Hepatocyte (in vitro differentiated cells): ENCODE measurements around the gene TEX22. TPM values are rescaled to one million over a fixed set of nuclear protein-coding genes. Genes with fewer than 3 reads are reported as not detected.

Experiments
- DNase-seq: peaks from one replicate; pipeline ENCODE4 v3.0.0-alpha.2; 2016; ENCODE audit warnings: low spot score
- H2AFZ ChIP-seq: fragments of 200-600 bp; sonication (generic); 2 replicates; pipeline ENCODE4 v1.6.0; 2016; ENCODE audit warnings: antibody characterized with exemption, mild to moderate bottlenecking
- H3K27ac ChIP-seq: fragments of 200-600 bp; sonication (generic); 2 replicates; pipeline ENCODE4 v1.5.1; 2016; ENCODE audit warnings: mild to moderate bottlenecking
- H3K27me3 ChIP-seq: fragments of 200-600 bp; sonication (generic); 2 replicates; pipeline ENCODE4 v1.6.1; 2016
- H3K36me3 ChIP-seq: fragments of 200-600 bp; sonication (generic); replicated peaks from 2 replicates; pipeline ENCODE4 v1.5.1; 2016; ENCODE audit warnings: low read depth; ENCODE audit not compliant: insufficient read depth
- H3K4me1 ChIP-seq: fragments of 200-600 bp; sonication (generic); 2 replicates; pipeline ENCODE4 v1.5.1; 2016; ENCODE audit warnings: mild to moderate bottlenecking, moderate library complexity; ENCODE audit not compliant: insufficient read depth
- H3K4me2 ChIP-seq: fragments of 200-600 bp; sonication (generic); 2 replicates; pipeline ENCODE4 v1.6.0; 2016
- H3K4me3 ChIP-seq: fragments of 200-600 bp; sonication (generic); 2 replicates; pipeline ENCODE4 v1.5.1; 2016; ENCODE audit warnings: mild to moderate bottlenecking
- H3K79me2 ChIP-seq: fragments of 200-600 bp; sonication (generic); 2 replicates; pipeline ENCODE4 v1.6.0; 2017; ENCODE audit warnings: mild to moderate bottlenecking
- H3K9me2 ChIP-seq: fragments of 200-600 bp; sonication (generic); replicated peaks from 2 replicates; pipeline ENCODE4 v1.6.0; 2017; ENCODE audit warnings: mild to moderate bottlenecking; ENCODE audit not compliant: insufficient read depth
- H3K9me3 ChIP-seq: fragments of 200-600 bp; sonication (generic); 2 replicates; pipeline ENCODE4 v1.5.1; 2016; ENCODE audit warnings: low read depth, mild to moderate bottlenecking
- H4K20me1 ChIP-seq: fragments of 200-600 bp; sonication (generic); 2 replicates; pipeline ENCODE4 v1.6.0; 2016; ENCODE audit warnings: mild to moderate bottlenecking; ENCODE audit not compliant: insufficient read depth, poor library complexity, severe bottlenecking
- CTCF ChIP-seq: fragments of 200-600 bp; sonication (generic); IDR thresholded peaks from 2 replicates; pipeline ENCODE4 v1.5.1; 2016; ENCODE audit warnings: antibody characterized with exemption, mild to moderate bottlenecking; ENCODE audit not compliant: poor library complexity
- EZH2 ChIP-seq: fragments of 200-600 bp; sonication (generic); IDR thresholded peaks from 2 replicates; pipeline ENCODE4 v1.6.1; 2016; ENCODE audit warnings: antibody characterized with exemption, mild to moderate bottlenecking, borderline replicate concordance
- EZH2phosphoT487 ChIP-seq: fragments of 200-600 bp; sonication (generic); IDR thresholded peaks from one replicate; pipeline ENCODE4 v1.6.1; 2018; ENCODE audit warnings: antibody characterized with exemption, mild to moderate bottlenecking, low read depth, moderate library complexity; ENCODE audit not compliant: unreplicated experiment, severe bottlenecking
- WGBS: methylation state at CpG from one replicate; pipeline ENCODE4 v1.1.6; 2016; ENCODE audit warnings: low lambda C conversion rate; ENCODE audit errors: missing lambda C conversion rate; 5-methylcytosine and 5-hydroxymethylcytosine counted together
- polyA plus RNA-seq: library from polyadenylated mRNA; unstranded; fragments of >200 nt; fragmentation: Nextera tagmentation; extraction: Ambion mirVana; gene quantifications from 2 replicates; pipeline ENCODE4 v1.2.1, GENCODE V29; 2016
- total RNA-seq: library from RNA; depleted of rRNA; stranded (reverse); fragments of >200 nt; gene quantifications from 2 replicates; pipeline ENCODE4 v1.2.3, GENCODE V29; 2014

The TEX22 gene
- total and polyA plus RNA-seq, 2 experiments from 2014 or later, result 0.76 TPM; not detected in 1

GRCh38 chr14:105365101-105365500 lies 33.2 kb upstream of the TEX22 start:
- Histone ChIP-seq H3K36me3 (no peaks in the 10 kb centered on the region), H3K79me2 (no peaks in the 10 kb centered on the region), H3K4me3 (no peak overlapping the region), H3K27me3 (no peaks in the 10 kb centered on the region), H2AFZ (no peak overlapping the region), H4K20me1 (no peaks in the 10 kb centered on the region), H3K27ac (no peak overlapping the region), H3K4me1 (no peaks in the 10 kb centered on the region), H3K9me3 (no peaks in the 10 kb centered on the region), H3K9me2 (no peaks in the 10 kb centered on the region), H3K4me2 (no peak overlapping the region)
- TF ChIP-seq CTCF, result no peak
- TF ChIP-seq EZH2, result no peak
- TF ChIP-seq EZH2phosphoT487, result no peak
- no peak for DNase-seq
- 94% methylated on average over 11 of the region's 11 CpGs for WGBS

GRCh38 chr14:105365681-105366080 lies 32.7 kb upstream of the TEX22 start:
- no peak overlapping the region for H3K4me3 ChIP-seq
- 100% methylated on average over 12 of the region's 12 CpGs for WGBS
- no peaks in the 10 kb centered on the region for H3K9me3 ChIP-seq
- H3K36me3 ChIP-seq, result no peaks in the 10 kb centered on the region
- H4K20me1 ChIP-seq, result no peaks in the 10 kb centered on the region
- H3K79me2 ChIP-seq, result no peaks in the 10 kb centered on the region
- H3K4me2 ChIP-seq, result no peak overlapping the region
- H3K27me3 ChIP-seq, result no peaks in the 10 kb centered on the region
- H2AFZ ChIP-seq, result no peak overlapping the region
- no peaks in the 10 kb centered on the region for H3K4me1 ChIP-seq
- no peak overlapping the region for H3K27ac ChIP-seq
- TF ChIP-seq CTCF, result no peak
- no peak for TF ChIP-seq EZH2phosphoT487
- no peak for TF ChIP-seq EZH2
- no peaks in the 10 kb centered on the region for H3K9me2 ChIP-seq
- DNase-seq, result no peak

GRCh38 chr14:105366386-105367074 lies 31.8 kb upstream of the TEX22 start:
- Histone ChIP-seq H3K27me3 (no peaks in the 10 kb centered on the region), H2AFZ (no peak overlapping the region), H3K79me2 (no peaks in the 10 kb centered on the region), H3K9me2 (no peaks in the 10 kb centered on the region), H3K36me3 (no peaks in the 10 kb centered on the region), H3K4me2 (no peak overlapping the region), H3K4me1 (no peaks in the 10 kb centered on the region), H3K27ac (no peak overlapping the region), H4K20me1 (no peaks in the 10 kb centered on the region), H3K9me3 (no peaks in the 10 kb centered on the region), H3K4me3 (no peak overlapping the region)
- no peak for DNase-seq
- no peak for TF ChIP-seq CTCF
- no peak for TF ChIP-seq EZH2
- no peak for TF ChIP-seq EZH2phosphoT487
- 93% methylated on average over 20 of the region's 23 CpGs for WGBS
